Gastrocnemius medialis (tissue), 4 donors: ENCODE measurements around the gene TEX19.

Experiments used
- POLR2A ChIP-seq, 2 donors: fragments of 450-650 bp; IDR thresholded peaks; one replicate each; pipeline ENCODE4 v1.6.1; 2017; ENCODE audit warnings: antibody characterized with exemption in 2 of 2, mild to moderate bottlenecking in 2 of 2, moderate library complexity in 2 of 2
- TF ChIP-seq, protein P1 (sequence below), 5 experiments: fragments of 450-650 bp in 3 of 5; fragments of 200-600 bp in 2 of 5; sonication (generic) in 2 of 5; IDR thresholded peaks in 4 of 5; conservative IDR thresholded peaks in 1 of 5; 1 replicate in 4 of 5; 2 replicates in 1 of 5; pipeline ENCODE4 v1.5.1; 2016 to 2019; ENCODE audit warnings: antibody characterized with exemption in 5 of 5, mild to moderate bottlenecking in 3 of 5, moderate library complexity in 3 of 5

- no peak for TF ChIP-seq POLR2A (IDR thresholded peaks at IDR 0.05)
- TF ChIP-seq, protein P1, sequence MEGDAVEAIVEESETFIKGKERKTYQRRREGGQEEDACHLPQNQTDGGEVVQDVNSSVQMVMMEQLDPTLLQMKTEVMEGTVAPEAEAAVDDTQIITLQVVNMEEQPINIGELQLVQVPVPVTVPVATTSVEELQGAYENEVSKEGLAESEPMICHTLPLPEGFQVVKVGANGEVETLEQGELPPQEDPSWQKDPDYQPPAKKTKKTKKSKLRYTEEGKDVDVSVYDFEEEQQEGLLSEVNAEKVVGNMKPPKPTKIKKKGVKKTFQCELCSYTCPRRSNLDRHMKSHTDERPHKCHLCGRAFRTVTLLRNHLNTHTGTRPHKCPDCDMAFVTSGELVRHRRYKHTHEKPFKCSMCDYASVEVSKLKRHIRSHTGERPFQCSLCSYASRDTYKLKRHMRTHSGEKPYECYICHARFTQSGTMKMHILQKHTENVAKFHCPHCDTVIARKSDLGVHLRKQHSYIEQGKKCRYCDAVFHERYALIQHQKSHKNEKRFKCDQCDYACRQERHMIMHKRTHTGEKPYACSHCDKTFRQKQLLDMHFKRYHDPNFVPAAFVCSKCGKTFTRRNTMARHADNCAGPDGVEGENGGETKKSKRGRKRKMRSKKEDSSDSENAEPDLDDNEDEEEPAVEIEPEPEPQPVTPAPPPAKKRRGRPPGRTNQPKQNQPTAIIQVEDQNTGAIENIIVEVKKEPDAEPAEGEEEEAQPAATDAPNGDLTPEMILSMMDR (IDR thresholded peaks at IDR 0.05 in 4 of 5, conservative IDR thresholded peaks at IDR 0.05 in 1 of 5), result no peak
Measured at GRCh38 chr17:82343560-82343959, 15.5 kb upstream of the TEX19 start.
